ENCODE results near the gene ZNF587B.
A peak's percentile ranks its signal among the peaks of the same experiment; 100 is the strongest.
"Not testable (repeated sequence)": the region's sequence is repeated elsewhere in the genome, so short reads cannot be mapped to it uniquely, and the experiment has no call there.

The ZNF587B gene

GRCh38 chr19:57810410-57811295, 19.4 kb upstream of the ZNF587B start:
- H3K9ac ChIP-seq (ENCODE audit: low read length in 2 of 2); H3K27ac ChIP-seq (ENCODE audit: low read length); H3K9me3 ChIP-seq (ENCODE audit: control insufficient read depth in 2 of 2, low read length in 2 of 2); H3K4me3 ChIP-seq (ENCODE audit: low read length in 2 of 2); H3K27me3 ChIP-seq (ENCODE audit: control insufficient read depth in 1 of 2, insufficient read depth in 2 of 2, low read length in 2 of 2); H3K4me1 ChIP-seq (ENCODE audit: control insufficient read depth, insufficient read depth, low read length): not testable (repeated sequence)
- H3K36me3 ChIP-seq (ENCODE audit: control insufficient read depth in 2 of 2, insufficient read depth in 2 of 2, low read length in 2 of 2), result peaks cover 3 to 22% of the 10 kb centered on the region in 2 donors

- Histone ChIP-seq H3K9me3 (ENCODE audit: control insufficient read depth in 2 of 2, low read length in 2 of 2) (no peaks in the 10 kb centered on the region), H3K4me1 (ENCODE audit: control insufficient read depth, insufficient read depth, low read length) (peaks cover 10% of the 10 kb centered on the region), H3K27ac (ENCODE audit: low read length) (no peak overlapping the region), H3K4me3 (ENCODE audit: low read length in 2 of 2) (no peak overlapping the region), H3K9ac (ENCODE audit: low read length in 2 of 2) (no peak overlapping the region), H3K27me3 (ENCODE audit: control insufficient read depth in 1 of 2, insufficient read depth in 2 of 2, low read length in 2 of 2) (no peaks in the 10 kb centered on the region), H3K36me3 (ENCODE audit: control insufficient read depth in 2 of 2, insufficient read depth in 2 of 2, low read length in 2 of 2) (peaks cover 3 to 22% of the 10 kb centered on the region in 2 donors)
These were observed 17.9 kb upstream of the ZNF587B start for GRCh38 chr19:57812226-57812625.

- H3K4me3 ChIP-seq (ENCODE audit: low read length in 2 of 2); H3K27ac ChIP-seq (ENCODE audit: low read length); H3K9me3 ChIP-seq (ENCODE audit: control insufficient read depth in 2 of 2, low read length in 2 of 2); H3K27me3 ChIP-seq (ENCODE audit: control insufficient read depth in 1 of 2, insufficient read depth in 2 of 2, low read length in 2 of 2); H3K4me1 ChIP-seq (ENCODE audit: control insufficient read depth, insufficient read depth, low read length); H3K9ac ChIP-seq (ENCODE audit: low read length in 2 of 2): not testable (repeated sequence)
- H3K36me3 ChIP-seq (ENCODE audit: control insufficient read depth in 2 of 2, insufficient read depth in 2 of 2, low read length in 2 of 2), result peaks cover 3 to 18% of the 10 kb centered on the region in 2 donors
These were observed 16.9 kb upstream of the ZNF587B start for GRCh38 chr19:57812975-57813820.

- peaks cover 3 to 14% of the 10 kb centered on the region in 2 donors for H3K36me3 ChIP-seq (ENCODE audit: control insufficient read depth in 2 of 2, insufficient read depth in 2 of 2, low read length in 2 of 2)
- peaks cover 10% of the 10 kb centered on the region for H3K4me1 ChIP-seq (ENCODE audit: control insufficient read depth, insufficient read depth, low read length)
- peak overlapping the region; percentile 88 to 98 for H3K4me3 ChIP-seq (ENCODE audit: low read length in 2 of 2)
- H3K27me3 ChIP-seq (ENCODE audit: control insufficient read depth in 1 of 2, insufficient read depth in 2 of 2, low read length in 2 of 2), result no peaks in the 10 kb centered on the region
- no peaks in the 10 kb centered on the region for H3K9me3 ChIP-seq (ENCODE audit: control insufficient read depth in 2 of 2, low read length in 2 of 2)
- H3K27ac ChIP-seq (ENCODE audit: low read length), result peak overlapping the region; percentile 53
- peak overlapping the region; percentile 83 to 90 for H3K9ac ChIP-seq (ENCODE audit: low read length in 2 of 2)
These were observed 16.1 kb upstream of the ZNF587B start for GRCh38 chr19:57813919-57814504.

- Histone ChIP-seq H3K4me1 (ENCODE audit: control insufficient read depth, insufficient read depth, low read length) (peaks cover 10% of the 10 kb centered on the region), H3K9ac (ENCODE audit: low read length in 2 of 2) (peak within 1 kb of the TSS; percentile 83 to 90), H3K36me3 (ENCODE audit: control insufficient read depth in 2 of 2, insufficient read depth in 2 of 2, low read length in 2 of 2) (peaks cover 3 to 10% of the 10 kb centered on the region in 2 donors), H3K9me3 (ENCODE audit: control insufficient read depth in 2 of 2, low read length in 2 of 2) (no peaks in the 10 kb centered on the region), H3K4me3 (ENCODE audit: low read length in 2 of 2) (peak within 1 kb of the TSS; percentile 88 to 98), H3K27ac (ENCODE audit: low read length) (peak within 1 kb of the TSS; percentile 53), H3K27me3 (ENCODE audit: control insufficient read depth in 1 of 2, insufficient read depth in 2 of 2, low read length in 2 of 2) (no peaks in the 10 kb centered on the region)
These were observed 15.4 kb upstream of the ZNF587B start, which contains the start of gene ZNF552 for GRCh38 chr19:57814505-57815246. Gene ZNF552 (minus strand): TSS chr19:57814913. CDS start chr19:57814743, 170 bp downstream.

GRCh38 chr19:57815247-57816075, 14.6 kb upstream of the ZNF587B start:
- H3K9ac ChIP-seq (ENCODE audit: low read length in 2 of 2), result peak overlapping the region in 1 of 2 donors; percentile 83
- H3K36me3 ChIP-seq (ENCODE audit: control insufficient read depth in 2 of 2, insufficient read depth in 2 of 2, low read length in 2 of 2), result peaks cover under 1 to 5% of the 10 kb centered on the region in 2 donors
- no peaks in the 10 kb centered on the region for H3K27me3 ChIP-seq (ENCODE audit: control insufficient read depth in 1 of 2, insufficient read depth in 2 of 2, low read length in 2 of 2)
- no peaks in the 10 kb centered on the region for H3K9me3 ChIP-seq (ENCODE audit: control insufficient read depth in 2 of 2, low read length in 2 of 2)
- H3K4me3 ChIP-seq (ENCODE audit: low read length in 2 of 2), result peak overlapping the region; percentile 88 to 98
- peak overlapping the region; percentile 53 for H3K27ac ChIP-seq (ENCODE audit: low read length)
- H3K4me1 ChIP-seq (ENCODE audit: control insufficient read depth, insufficient read depth, low read length), result peaks cover 11% of the 10 kb centered on the region

- no peak overlapping the region for H3K27ac ChIP-seq (ENCODE audit: low read length)
- peaks cover 0 to 2% of the 10 kb centered on the region in 2 donors for H3K36me3 ChIP-seq (ENCODE audit: control insufficient read depth in 2 of 2, insufficient read depth in 2 of 2, low read length in 2 of 2)
- H3K9me3 ChIP-seq (ENCODE audit: control insufficient read depth in 2 of 2, low read length in 2 of 2), result no peaks in the 10 kb centered on the region
- no peaks in the 10 kb centered on the region for H3K27me3 ChIP-seq (ENCODE audit: control insufficient read depth in 1 of 2, insufficient read depth in 2 of 2, low read length in 2 of 2)
- no peak overlapping the region for H3K9ac ChIP-seq (ENCODE audit: low read length in 2 of 2)
- H3K4me3 ChIP-seq (ENCODE audit: low read length in 2 of 2), result no peak overlapping the region
- H3K4me1 ChIP-seq (ENCODE audit: control insufficient read depth, insufficient read depth, low read length), result peaks cover 14% of the 10 kb centered on the region
These were observed 13.4 kb upstream of the ZNF587B start for GRCh38 chr19:57816652-57817051.

- Histone ChIP-seq H3K9ac (ENCODE audit: low read length in 2 of 2) (no peak overlapping the region), H3K36me3 (ENCODE audit: control insufficient read depth in 2 of 2, insufficient read depth in 2 of 2, low read length in 2 of 2) (peaks cover 0 to 2% of the 10 kb centered on the region in 2 donors), H3K4me1 (ENCODE audit: control insufficient read depth, insufficient read depth, low read length) (peaks cover 14% of the 10 kb centered on the region), H3K9me3 (ENCODE audit: control insufficient read depth in 2 of 2, low read length in 2 of 2) (no peaks in the 10 kb centered on the region), H3K4me3 (ENCODE audit: low read length in 2 of 2) (no peak overlapping the region), H3K27ac (ENCODE audit: low read length) (no peak overlapping the region), H3K27me3 (ENCODE audit: control insufficient read depth in 1 of 2, insufficient read depth in 2 of 2, low read length in 2 of 2) (no peaks in the 10 kb centered on the region)
These were observed 12.1 kb upstream of the ZNF587B start for GRCh38 chr19:57817976-57818375.

GRCh38 chr19:57818378-57818777, 11.7 kb upstream of the ZNF587B start:
- Histone ChIP-seq H3K4me3 (ENCODE audit: low read length in 2 of 2) (no peak overlapping the region), H3K4me1 (ENCODE audit: control insufficient read depth, insufficient read depth, low read length) (peaks cover 14% of the 10 kb centered on the region), H3K36me3 (ENCODE audit: control insufficient read depth in 2 of 2, insufficient read depth in 2 of 2, low read length in 2 of 2) (peaks cover 0 to 2% of the 10 kb centered on the region in 2 donors), H3K27me3 (ENCODE audit: control insufficient read depth in 1 of 2, insufficient read depth in 2 of 2, low read length in 2 of 2) (no peaks in the 10 kb centered on the region), H3K9ac (ENCODE audit: low read length in 2 of 2) (no peak overlapping the region), H3K27ac (ENCODE audit: low read length) (no peak overlapping the region), H3K9me3 (ENCODE audit: control insufficient read depth in 2 of 2, low read length in 2 of 2) (no peaks in the 10 kb centered on the region)

Data from stomach smooth muscle (tissue), 2 donors.